Measurements from ENCODE around the gene NDUFA7.

- TF ChIP-seq POLR2A (IDR thresholded peaks at IDR 0.05) (no peak), CTCF (IDR thresholded peaks at IDR 0.05) (no peak)
Measured at GRCh38 chr19:8361921-8362793, 41.0 kb upstream of the NDUFA7 start.

All from esophagus squamous epithelium (tissue), 4 donors.